Ovary (tissue), 3 donors: ENCODE data around the gene MAN1C1.

Source experiments
- EP300 ChIP-seq: sonication (generic); formaldehyde crosslinking; IDR thresholded peaks from one replicate; pipeline ENCODE4 v1.6.1; 2017; ENCODE audit warnings: antibody characterized with exemption
- POLR2A ChIP-seq: fragments of 450-650 bp; IDR thresholded peaks from one replicate; pipeline ENCODE4 v1.6.1; 2017; ENCODE audit warnings: antibody characterized with exemption, mild to moderate bottlenecking, moderate library complexity
- TF ChIP-seq, protein P1 (sequence below), 3 donors: fragments of 450-650 bp in 2 of 3; fragments of 200-600 bp in 1 of 3; IDR thresholded peaks; one replicate each; pipeline versions ENCODE4 v1.5.1 to v1.8.0; 2016 to 2022; ENCODE audit warnings: antibody characterized with exemption in 3 of 3, mild to moderate bottlenecking in 1 of 3
- donor health status: DM: no; HTN: no; CAD: no.

DNA sequence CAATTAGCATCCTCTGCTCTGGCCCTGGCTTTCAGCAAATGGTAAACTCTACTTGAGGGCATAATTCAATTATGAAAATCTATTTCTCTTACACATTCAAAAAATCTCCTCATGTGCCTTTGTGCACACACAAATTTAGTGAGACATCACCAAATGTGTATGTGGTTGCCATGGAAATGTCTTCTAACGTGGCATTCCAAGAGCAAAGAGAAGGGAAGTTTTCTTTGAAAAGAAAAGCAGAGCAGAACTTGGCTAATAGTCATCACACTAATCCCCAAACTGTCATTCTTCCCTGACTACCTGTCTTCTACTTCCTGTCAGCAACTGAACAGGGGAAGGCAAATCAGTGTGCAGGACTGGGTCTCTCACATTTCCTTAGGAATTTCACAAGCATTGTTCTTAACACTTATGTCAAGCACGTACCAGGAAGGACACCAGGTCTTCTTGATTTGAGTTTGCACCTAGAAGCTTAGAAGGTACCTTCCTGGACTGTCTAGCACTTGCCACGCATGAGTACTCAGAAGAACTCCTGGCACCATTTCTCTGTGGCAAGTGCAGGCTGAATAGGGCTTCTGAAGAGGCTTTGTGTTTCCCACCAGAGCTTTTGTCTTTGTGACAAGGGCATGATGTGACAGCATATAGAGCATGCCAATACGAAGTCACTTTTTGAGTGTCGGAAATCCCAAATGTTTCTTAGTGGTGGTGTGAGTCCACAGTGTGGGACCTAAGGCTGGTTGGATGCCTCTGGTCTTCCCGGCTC, 32.3 kb downstream of the MAN1C1 start:
- TF ChIP-seq, protein P1, sequence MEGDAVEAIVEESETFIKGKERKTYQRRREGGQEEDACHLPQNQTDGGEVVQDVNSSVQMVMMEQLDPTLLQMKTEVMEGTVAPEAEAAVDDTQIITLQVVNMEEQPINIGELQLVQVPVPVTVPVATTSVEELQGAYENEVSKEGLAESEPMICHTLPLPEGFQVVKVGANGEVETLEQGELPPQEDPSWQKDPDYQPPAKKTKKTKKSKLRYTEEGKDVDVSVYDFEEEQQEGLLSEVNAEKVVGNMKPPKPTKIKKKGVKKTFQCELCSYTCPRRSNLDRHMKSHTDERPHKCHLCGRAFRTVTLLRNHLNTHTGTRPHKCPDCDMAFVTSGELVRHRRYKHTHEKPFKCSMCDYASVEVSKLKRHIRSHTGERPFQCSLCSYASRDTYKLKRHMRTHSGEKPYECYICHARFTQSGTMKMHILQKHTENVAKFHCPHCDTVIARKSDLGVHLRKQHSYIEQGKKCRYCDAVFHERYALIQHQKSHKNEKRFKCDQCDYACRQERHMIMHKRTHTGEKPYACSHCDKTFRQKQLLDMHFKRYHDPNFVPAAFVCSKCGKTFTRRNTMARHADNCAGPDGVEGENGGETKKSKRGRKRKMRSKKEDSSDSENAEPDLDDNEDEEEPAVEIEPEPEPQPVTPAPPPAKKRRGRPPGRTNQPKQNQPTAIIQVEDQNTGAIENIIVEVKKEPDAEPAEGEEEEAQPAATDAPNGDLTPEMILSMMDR (IDR thresholded peaks at IDR 0.05), result no peak
- TF ChIP-seq POLR2A (no peak), EP300 (no peak)
